Right lobe of liver (tissue), 4 donors: ENCODE data around the gene ZKSCAN3.

Experiments used
- POLR2A ChIP-seq: fragments of 450-650 bp; IDR thresholded peaks from one replicate; pipeline ENCODE4 v1.6.1; 2017; ENCODE audit warnings: antibody characterized with exemption, mild to moderate bottlenecking
- TF ChIP-seq, protein P1 (sequence below), 4 donors: fragments of 200-600 bp in 3 of 4; fragments of 450-650 bp in 1 of 4; IDR thresholded peaks; one replicate each; pipeline versions ENCODE4 v1.5.1 to v1.8.0; 2016 to 2022; ENCODE audit warnings: antibody characterized with exemption in 4 of 4, mild to moderate bottlenecking in 2 of 4
- donor health status: DM: no; HTN: no; CAD: no.
- donor health status: DM: no; HTN: no; CAD: no.
- donor health status: DM: no; HTN: yes; CAD: no.

DNA sequence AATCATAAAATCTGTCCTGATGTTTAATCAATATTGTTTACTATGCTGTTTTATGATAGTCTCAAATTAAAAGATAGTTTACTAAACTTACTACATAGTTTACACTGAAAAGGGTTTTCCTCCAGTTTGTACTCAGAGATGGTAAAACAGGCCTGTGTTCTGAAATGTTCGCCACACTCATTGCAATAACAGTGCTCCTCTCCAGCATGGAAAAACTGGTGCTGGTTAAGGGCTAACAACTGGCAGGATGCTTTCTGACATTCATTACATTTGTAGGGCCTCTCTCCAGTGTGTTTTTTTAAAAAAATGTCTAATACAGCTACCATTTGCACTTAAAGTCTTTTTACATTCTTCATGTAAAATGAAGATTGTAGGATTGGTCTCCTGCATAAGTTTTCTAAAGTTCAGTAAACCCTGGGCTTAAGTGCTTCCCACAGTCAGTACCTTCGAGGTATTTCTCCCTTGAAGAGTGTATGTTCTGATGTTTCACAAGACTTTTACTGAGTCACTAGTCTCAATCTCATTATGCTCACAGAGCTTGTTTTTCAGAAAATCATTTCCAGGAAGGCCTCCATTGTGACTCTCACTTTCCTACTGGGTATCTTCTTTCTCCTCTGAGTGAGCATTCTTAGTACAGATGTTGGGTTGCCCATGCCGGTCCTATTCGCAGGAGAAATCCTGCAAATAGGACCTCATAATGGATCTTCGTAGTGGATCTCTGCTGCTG is 58.5 kb downstream of the ZKSCAN3 start:
- no peak for TF ChIP-seq POLR2A
- TF ChIP-seq, protein P1, sequence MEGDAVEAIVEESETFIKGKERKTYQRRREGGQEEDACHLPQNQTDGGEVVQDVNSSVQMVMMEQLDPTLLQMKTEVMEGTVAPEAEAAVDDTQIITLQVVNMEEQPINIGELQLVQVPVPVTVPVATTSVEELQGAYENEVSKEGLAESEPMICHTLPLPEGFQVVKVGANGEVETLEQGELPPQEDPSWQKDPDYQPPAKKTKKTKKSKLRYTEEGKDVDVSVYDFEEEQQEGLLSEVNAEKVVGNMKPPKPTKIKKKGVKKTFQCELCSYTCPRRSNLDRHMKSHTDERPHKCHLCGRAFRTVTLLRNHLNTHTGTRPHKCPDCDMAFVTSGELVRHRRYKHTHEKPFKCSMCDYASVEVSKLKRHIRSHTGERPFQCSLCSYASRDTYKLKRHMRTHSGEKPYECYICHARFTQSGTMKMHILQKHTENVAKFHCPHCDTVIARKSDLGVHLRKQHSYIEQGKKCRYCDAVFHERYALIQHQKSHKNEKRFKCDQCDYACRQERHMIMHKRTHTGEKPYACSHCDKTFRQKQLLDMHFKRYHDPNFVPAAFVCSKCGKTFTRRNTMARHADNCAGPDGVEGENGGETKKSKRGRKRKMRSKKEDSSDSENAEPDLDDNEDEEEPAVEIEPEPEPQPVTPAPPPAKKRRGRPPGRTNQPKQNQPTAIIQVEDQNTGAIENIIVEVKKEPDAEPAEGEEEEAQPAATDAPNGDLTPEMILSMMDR (IDR thresholded peaks at IDR 0.05), result no peak
